HEK293 (cell line): ENCODE data around the gene CRYAB.

ENCODE experiments used
- MZF1 ChIP-seq: fragments of 450-650 bp; formaldehyde crosslinking; IDR thresholded peaks from 2 replicates; pipeline ENCODE4 v1.5.1; 2017; ENCODE audit warnings: missing biosample characterization, missing genetic modification characterization, borderline replicate concordance
- SP3 ChIP-seq: fragments of 450-650 bp; formaldehyde crosslinking; IDR thresholded peaks from 2 replicates; pipeline ENCODE4 v1.5.1; 2016; ENCODE audit warnings: missing biosample characterization, missing genetic modification characterization
- SP7 ChIP-seq: fragments of 450-650 bp; formaldehyde crosslinking; IDR thresholded peaks from 2 replicates; pipeline ENCODE4 v1.5.1; 2016; ENCODE audit warnings: missing biosample characterization, missing genetic modification characterization
- TRIM28 ChIP-seq: IDR thresholded peaks from 2 replicates; pipeline ENCODE4 v1.6.1; 2011; ENCODE audit warnings: low read length, control low read depth, borderline replicate concordance
- ZFP3 ChIP-seq: fragments of 450-650 bp; formaldehyde crosslinking; IDR thresholded peaks from 2 replicates; pipeline ENCODE4 v1.5.1; 2016; ENCODE audit warnings: low read depth, missing biosample characterization, missing genetic modification characterization
- ZFP37 ChIP-seq: fragments of 450-650 bp; formaldehyde crosslinking; IDR thresholded peaks from 2 replicates; pipeline ENCODE4 v1.5.1; 2016; ENCODE audit warnings: missing biosample characterization, missing genetic modification characterization
- ZNF138 ChIP-seq: fragments of 450-650 bp; formaldehyde crosslinking; IDR thresholded peaks from 2 replicates; pipeline ENCODE4 v1.5.1; 2016; ENCODE audit warnings: missing biosample characterization, missing genetic modification characterization, borderline replicate concordance
- ZNF214 ChIP-seq: fragments of 450-650 bp; formaldehyde crosslinking; IDR thresholded peaks from 2 replicates; pipeline ENCODE4 v1.5.1; 2017; ENCODE audit warnings: missing biosample characterization, mild to moderate bottlenecking, missing genetic modification characterization, borderline replicate concordance
- ZNF324 ChIP-seq: fragments of 450-650 bp; formaldehyde crosslinking; IDR thresholded peaks from 2 replicates; pipeline ENCODE4 v1.5.1; 2016; ENCODE audit warnings: missing biosample characterization, missing genetic modification characterization
- ZNF341 ChIP-seq: fragments of 450-650 bp; formaldehyde crosslinking; IDR thresholded peaks from 2 replicates; pipeline ENCODE4; 2016; ENCODE audit warnings: low read depth, missing biosample characterization, missing genetic modification characterization
- ZNF521 ChIP-seq: fragments of 450-650 bp; formaldehyde crosslinking; IDR thresholded peaks from 2 replicates; pipeline ENCODE4 v1.5.1; 2017; ENCODE audit warnings: missing biosample characterization, mild to moderate bottlenecking, missing genetic modification characterization
- ZNF558 ChIP-seq: fragments of 450-650 bp; formaldehyde crosslinking; IDR thresholded peaks from 2 replicates; pipeline ENCODE4 v1.5.1; 2016; ENCODE audit warnings: missing biosample characterization, missing genetic modification characterization
- ZNF610 ChIP-seq: fragments of 450-650 bp; formaldehyde crosslinking; IDR thresholded peaks from 2 replicates; pipeline ENCODE4 v1.5.1; 2016; ENCODE audit warnings: missing biosample characterization, missing genetic modification characterization, borderline replicate concordance
- ZXDB ChIP-seq: fragments of 450-650 bp; formaldehyde crosslinking; IDR thresholded peaks from 2 replicates; pipeline ENCODE4 v1.5.1; 2016; ENCODE audit warnings: missing biosample characterization, missing genetic modification characterization
- TF ChIP-seq, protein P1 (sequence below): fragments of 450-650 bp; formaldehyde crosslinking; optimal IDR thresholded peaks from 2 replicates; pipeline ENCODE3; 2016; ENCODE audit warnings: missing biosample characterization, mild to moderate bottlenecking, missing genetic modification characterization
- TF ChIP-seq, protein P2 (sequence below): fragments of 450-650 bp; formaldehyde crosslinking; IDR thresholded peaks from 2 replicates; pipeline ENCODE4 v1.5.1; 2016; ENCODE audit warnings: missing biosample characterization, missing genetic modification characterization
- TF ChIP-seq, protein P3 (sequence below): fragments of 450-650 bp; formaldehyde crosslinking; IDR thresholded peaks from 2 replicates; pipeline ENCODE4 v1.5.1; 2016; ENCODE audit warnings: missing biosample characterization, missing genetic modification characterization, borderline replicate concordance
- TF ChIP-seq, protein P4 (sequence below): fragments of 450-650 bp; formaldehyde crosslinking; IDR thresholded peaks from 2 replicates; pipeline ENCODE4 v1.5.1; 2016; ENCODE audit warnings: missing biosample characterization, missing genetic modification characterization
- TF ChIP-seq, protein P5 (sequence below): sonication (generic); formaldehyde crosslinking; IDR thresholded peaks from 2 replicates; pipeline ENCODE4 v1.8.1; 2022; ENCODE audit warnings: mild to moderate bottlenecking, moderate library complexity, missing genetic modification reagents
- TF ChIP-seq, protein P6 (sequence below): fragments of 450-650 bp; formaldehyde crosslinking; IDR thresholded peaks from 2 replicates; pipeline ENCODE4 v1.5.0; 2017; ENCODE audit warnings: missing biosample characterization, missing genetic modification characterization, borderline replicate concordance
- TF ChIP-seq, protein P7 (sequence below): fragments of 450-650 bp; formaldehyde crosslinking; IDR thresholded peaks from 2 replicates; pipeline ENCODE4 v1.5.1; 2016; ENCODE audit warnings: missing biosample characterization, missing genetic modification characterization

Gene CRYAB

DNA sequence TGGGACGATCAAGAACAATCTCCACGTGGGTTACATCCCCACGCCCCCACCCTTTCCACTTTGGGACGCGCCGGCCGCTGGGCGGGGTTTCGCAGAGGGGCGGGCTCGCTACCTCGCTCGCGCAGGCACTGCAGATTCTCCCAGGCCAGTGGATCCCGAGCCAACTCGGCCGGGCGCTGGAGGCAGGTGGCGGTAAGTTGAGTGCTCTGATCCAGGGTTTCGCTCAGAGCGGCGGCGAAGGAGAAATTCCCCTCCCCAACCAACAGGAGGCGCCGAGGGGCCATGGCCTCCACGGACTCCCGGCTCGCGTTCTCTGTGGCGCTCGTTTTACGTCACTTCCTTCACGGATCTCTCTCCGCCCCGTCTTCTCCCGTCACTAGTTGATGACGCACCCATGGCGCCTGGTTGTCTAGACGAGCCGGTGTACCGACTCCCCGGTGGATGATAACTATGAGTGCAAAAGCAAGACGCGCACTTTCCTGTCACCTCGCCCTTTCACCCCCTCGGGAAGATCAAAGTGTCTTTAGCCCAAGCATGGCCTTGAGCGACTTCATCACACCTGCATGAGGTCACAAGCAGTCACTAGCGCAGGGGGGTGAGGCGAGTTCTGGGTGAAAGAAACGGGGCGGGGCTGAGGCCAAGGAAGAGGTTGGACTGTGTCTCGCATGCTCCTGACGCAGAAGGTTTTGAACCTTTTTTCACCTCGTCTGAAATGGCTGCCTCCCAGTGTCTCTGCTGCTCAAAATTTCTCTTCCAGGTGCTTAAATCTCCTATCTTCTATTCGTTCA, 32.5 kb downstream of the CRYAB start, which contains the start of the genes CFAP68 and FDXACB1 (continued):
- TF ChIP-seq, protein P1, sequence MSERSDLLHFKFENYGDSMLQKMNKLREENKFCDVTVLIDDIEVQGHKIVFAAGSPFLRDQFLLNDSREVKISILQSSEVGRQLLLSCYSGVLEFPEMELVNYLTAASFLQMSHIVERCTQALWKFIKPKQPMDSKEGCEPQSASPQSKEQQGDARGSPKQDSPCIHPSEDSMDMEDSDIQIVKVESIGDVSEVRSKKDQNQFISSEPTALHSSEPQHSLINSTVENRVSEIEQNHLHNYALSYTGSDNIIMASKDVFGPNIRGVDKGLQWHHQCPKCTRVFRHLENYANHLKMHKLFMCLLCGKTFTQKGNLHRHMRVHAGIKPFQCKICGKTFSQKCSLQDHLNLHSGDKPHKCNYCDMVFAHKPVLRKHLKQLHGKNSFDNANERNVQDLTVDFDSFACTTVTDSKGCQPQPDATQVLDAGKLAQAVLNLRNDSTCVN, result peak; percentile 66
- TF ChIP-seq ZNF138 (no peak), ZNF324 (tag by site-specific recombination) (peak; percentile 69; the same call in 1 of the 2 replicates), ZNF610 (tag by site-specific recombination) (peak; percentile 16; the same call in 1 of the 2 replicates), ZFP37 (tag by site-specific recombination) (peak; percentile 42; the same call in 1 of the 2 replicates), SP3 (peak; percentile 85), ZNF341 (peak; percentile 81), TRIM28 (peak; percentile 80; the same call in 1 of the 2 replicates), SP7 (peak; percentile 77), ZXDB (tag by site-specific recombination) (peak; percentile 87), ZFP3 (no peak), ZNF558 (no peak), MZF1 (tag by site-specific recombination) (no peak), ZNF214 (tag by site-specific recombination) (no peak), ZNF521 (tag by site-specific recombination) (no peak)
- TF ChIP-seq, protein P2, sequence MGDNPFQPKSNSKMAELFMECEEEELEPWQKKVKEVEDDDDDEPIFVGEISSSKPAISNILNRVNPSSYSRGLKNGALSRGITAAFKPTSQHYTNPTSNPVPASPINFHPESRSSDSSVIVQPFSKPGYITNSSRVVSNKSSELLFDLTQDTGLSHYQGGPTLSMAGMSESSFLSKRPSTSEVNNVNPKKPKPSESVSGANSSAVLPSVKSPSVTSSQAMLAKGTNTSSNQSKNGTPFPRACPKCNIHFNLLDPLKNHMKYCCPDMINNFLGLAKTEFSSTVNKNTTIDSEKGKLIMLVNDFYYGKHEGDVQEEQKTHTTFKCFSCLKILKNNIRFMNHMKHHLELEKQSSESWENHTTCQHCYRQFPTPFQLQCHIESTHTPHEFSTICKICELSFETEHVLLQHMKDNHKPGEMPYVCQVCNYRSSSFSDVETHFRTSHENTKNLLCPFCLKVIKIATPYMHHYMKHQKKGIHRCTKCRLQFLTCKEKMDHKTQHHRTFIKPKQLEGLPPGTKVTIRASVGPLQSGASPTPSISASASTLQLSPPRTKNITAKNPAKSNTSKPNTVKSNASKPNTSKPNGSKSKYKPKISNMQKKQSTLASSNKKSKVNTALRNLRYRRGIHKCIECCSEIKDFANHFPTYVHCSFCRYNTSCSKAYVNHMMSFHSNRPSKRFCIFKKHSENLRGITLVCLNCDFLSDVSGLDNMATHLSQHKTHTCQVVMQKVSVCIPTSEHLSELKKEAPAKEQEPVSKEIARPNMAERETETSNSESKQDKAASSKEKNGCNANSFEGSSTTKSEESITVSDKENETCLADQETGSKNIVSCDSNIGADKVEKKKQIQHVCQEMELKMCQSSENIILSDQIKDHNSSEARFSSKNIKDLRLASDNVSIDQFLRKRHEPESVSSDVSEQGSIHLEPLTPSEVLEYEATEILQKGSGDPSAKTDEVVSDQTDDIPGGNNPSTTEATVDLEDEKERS (tag by site-specific recombination), result no peak
- TF ChIP-seq, protein P3, sequence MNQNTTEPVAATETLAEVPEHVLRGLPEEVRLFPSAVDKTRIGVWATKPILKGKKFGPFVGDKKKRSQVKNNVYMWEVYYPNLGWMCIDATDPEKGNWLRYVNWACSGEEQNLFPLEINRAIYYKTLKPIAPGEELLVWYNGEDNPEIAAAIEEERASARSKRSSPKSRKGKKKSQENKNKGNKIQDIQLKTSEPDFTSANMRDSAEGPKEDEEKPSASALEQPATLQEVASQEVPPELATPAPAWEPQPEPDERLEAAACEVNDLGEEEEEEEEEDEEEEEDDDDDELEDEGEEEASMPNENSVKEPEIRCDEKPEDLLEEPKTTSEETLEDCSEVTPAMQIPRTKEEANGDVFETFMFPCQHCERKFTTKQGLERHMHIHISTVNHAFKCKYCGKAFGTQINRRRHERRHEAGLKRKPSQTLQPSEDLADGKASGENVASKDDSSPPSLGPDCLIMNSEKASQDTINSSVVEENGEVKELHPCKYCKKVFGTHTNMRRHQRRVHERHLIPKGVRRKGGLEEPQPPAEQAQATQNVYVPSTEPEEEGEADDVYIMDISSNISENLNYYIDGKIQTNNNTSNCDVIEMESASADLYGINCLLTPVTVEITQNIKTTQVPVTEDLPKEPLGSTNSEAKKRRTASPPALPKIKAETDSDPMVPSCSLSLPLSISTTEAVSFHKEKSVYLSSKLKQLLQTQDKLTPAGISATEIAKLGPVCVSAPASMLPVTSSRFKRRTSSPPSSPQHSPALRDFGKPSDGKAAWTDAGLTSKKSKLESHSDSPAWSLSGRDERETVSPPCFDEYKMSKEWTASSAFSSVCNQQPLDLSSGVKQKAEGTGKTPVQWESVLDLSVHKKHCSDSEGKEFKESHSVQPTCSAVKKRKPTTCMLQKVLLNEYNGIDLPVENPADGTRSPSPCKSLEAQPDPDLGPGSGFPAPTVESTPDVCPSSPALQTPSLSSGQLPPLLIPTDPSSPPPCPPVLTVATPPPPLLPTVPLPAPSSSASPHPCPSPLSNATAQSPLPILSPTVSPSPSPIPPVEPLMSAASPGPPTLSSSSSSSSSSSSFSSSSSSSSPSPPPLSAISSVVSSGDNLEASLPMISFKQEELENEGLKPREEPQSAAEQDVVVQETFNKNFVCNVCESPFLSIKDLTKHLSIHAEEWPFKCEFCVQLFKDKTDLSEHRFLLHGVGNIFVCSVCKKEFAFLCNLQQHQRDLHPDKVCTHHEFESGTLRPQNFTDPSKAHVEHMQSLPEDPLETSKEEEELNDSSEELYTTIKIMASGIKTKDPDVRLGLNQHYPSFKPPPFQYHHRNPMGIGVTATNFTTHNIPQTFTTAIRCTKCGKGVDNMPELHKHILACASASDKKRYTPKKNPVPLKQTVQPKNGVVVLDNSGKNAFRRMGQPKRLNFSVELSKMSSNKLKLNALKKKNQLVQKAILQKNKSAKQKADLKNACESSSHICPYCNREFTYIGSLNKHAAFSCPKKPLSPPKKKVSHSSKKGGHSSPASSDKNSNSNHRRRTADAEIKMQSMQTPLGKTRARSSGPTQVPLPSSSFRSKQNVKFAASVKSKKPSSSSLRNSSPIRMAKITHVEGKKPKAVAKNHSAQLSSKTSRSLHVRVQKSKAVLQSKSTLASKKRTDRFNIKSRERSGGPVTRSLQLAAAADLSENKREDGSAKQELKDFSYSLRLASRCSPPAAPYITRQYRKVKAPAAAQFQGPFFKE, result no peak
- TF ChIP-seq, protein P4, sequence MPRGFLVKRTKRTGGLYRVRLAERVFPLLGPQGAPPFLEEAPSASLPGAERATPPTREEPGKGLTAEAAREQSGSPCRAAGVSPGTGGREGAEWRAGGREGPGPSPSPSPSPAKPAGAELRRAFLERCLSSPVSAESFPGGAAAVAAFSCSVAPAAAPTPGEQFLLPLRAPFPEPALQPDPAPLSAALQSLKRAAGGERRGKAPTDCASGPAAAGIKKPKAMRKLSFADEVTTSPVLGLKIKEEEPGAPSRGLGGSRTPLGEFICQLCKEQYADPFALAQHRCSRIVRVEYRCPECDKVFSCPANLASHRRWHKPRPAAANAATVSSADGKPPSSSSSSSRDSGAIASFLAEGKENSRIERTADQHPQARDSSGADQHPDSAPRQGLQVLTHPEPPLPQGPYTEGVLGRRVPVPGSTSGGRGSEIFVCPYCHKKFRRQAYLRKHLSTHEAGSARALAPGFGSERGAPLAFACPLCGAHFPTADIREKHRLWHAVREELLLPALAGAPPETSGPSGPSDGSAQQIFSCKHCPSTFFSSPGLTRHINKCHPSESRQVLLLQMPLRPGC (tag by site-specific recombination), result peak; percentile 43; the same call in 1 of the 2 replicates
- TF ChIP-seq, protein P5, sequence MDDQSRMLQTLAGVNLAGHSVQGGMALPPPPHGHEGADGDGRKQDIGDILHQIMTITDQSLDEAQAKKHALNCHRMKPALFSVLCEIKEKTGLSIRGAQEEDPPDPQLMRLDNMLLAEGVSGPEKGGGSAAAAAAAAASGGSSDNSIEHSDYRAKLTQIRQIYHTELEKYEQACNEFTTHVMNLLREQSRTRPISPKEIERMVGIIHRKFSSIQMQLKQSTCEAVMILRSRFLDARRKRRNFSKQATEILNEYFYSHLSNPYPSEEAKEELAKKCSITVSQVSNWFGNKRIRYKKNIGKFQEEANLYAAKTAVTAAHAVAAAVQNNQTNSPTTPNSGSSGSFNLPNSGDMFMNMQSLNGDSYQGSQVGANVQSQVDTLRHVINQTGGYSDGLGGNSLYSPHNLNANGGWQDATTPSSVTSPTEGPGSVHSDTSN (CRISPR knock-in tag), result peak; percentile 63; the same call in 1 of the 2 replicates
- TF ChIP-seq, protein P6, sequence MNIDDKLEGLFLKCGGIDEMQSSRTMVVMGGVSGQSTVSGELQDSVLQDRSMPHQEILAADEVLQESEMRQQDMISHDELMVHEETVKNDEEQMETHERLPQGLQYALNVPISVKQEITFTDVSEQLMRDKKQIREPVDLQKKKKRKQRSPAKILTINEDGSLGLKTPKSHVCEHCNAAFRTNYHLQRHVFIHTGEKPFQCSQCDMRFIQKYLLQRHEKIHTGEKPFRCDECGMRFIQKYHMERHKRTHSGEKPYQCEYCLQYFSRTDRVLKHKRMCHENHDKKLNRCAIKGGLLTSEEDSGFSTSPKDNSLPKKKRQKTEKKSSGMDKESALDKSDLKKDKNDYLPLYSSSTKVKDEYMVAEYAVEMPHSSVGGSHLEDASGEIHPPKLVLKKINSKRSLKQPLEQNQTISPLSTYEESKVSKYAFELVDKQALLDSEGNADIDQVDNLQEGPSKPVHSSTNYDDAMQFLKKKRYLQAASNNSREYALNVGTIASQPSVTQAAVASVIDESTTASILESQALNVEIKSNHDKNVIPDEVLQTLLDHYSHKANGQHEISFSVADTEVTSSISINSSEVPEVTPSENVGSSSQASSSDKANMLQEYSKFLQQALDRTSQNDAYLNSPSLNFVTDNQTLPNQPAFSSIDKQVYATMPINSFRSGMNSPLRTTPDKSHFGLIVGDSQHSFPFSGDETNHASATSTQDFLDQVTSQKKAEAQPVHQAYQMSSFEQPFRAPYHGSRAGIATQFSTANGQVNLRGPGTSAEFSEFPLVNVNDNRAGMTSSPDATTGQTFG (tag by site-specific recombination), result no peak
- TF ChIP-seq, protein P7, sequence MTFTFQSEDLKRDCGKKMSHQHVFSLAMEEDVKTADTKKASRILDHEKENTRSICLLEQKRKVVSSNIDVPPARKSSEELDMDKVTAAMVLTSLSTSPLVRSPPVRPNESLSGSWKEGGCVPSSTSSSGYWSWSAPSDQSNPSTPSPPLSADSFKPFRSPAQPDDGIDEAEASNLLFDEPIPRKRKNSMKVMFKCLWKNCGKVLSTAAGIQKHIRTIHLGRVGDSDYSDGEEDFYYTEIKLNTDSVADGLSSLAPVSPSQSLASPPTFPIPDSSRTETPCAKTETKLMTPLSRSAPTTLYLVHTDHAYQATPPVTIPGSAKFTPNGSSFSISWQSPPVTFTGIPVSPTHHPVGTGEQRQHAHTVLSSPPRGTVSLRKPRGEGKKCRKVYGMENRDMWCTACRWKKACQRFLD (tag by site-specific recombination), result no peak
